Heart left ventricle (tissue), 13 donors: Measurements from ENCODE around the gene BICDL2.
"Not testable (repeated sequence)": the region's sequence is repeated elsewhere in the genome, so short reads cannot be mapped to it uniquely, and the experiment has no call there.

Experiments
- POLR2A ChIP-seq, 2 donors: fragments of 450-650 bp; IDR thresholded peaks; one replicate each; pipeline ENCODE4 v1.6.1; 2017; ENCODE audit warnings: antibody characterized with exemption in 2 of 2, mild to moderate bottlenecking in 2 of 2, moderate library complexity in 2 of 2
- TF ChIP-seq, protein P1 (sequence below), 12 donors: fragments of 200-600 bp; sonication (generic) in 4 of 12; IDR thresholded peaks; one replicate each; pipeline versions ENCODE4 v1.5.0 to v1.8.0; 2018 to 2022; ENCODE audit warnings: antibody characterized with exemption in 12 of 12, mild to moderate bottlenecking in 5 of 12
- donor health status: ischemic (EF 13 %, LVEDD 7.1; RV severe dilation, severe dysfunction).
- donor health status: DM: no; HTN: yes; CAD: no.
- donor health status: DM: no; HTN: no; CAD: no.
- donor health status: ischemic (EF 25% LVEDD 6.9; RV normal size, moderate dysfunction).
- donor health status: ischemic (EF 25% LVEDD 5.7; RV mildly dilated, moderate dysfunction).
- donor health status: ischemic (EF 35%, LVEDD 5.7; RV mildly dilated, moderate dysfunction).
- donor health status: nonischemic (EF 11% LVEDD 7.7; RV severe dilation, severe dysfunction).
- donor health status: DM: yes; HTN: yes; CAD: no.
- donor health status: PGD.
- donor health status: ischemic (EF 29% LVEDD 5.4; RV normal size, mild dysfunction).
- donor health status: nonischemic (EF 23%, LVEDD 6.1; RV moderate dilation, normal function).

DNA sequence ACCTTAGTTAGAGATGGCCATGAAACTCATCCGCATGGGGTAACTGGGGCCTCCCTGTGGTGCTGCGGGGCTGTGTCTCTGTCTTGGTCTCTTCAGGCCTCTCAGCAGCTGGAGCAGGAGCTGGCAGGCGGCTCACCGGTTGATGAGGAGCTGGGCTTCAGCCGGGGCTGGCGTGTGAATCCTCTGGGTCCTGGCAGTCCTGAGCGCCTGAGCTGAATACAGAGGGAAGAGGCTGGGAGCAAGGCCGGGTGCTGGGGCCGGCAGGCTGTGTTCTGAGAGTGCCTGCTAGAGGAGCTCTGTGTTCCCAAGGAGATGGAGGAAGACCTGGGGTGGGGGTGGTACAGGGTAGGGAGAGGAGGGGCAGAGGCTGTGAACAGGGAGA is 19.0 kb upstream of the BICDL2 start:
- TF ChIP-seq POLR2A (IDR thresholded peaks at IDR 0.05) = not testable (repeated sequence)
- TF ChIP-seq, protein P1, sequence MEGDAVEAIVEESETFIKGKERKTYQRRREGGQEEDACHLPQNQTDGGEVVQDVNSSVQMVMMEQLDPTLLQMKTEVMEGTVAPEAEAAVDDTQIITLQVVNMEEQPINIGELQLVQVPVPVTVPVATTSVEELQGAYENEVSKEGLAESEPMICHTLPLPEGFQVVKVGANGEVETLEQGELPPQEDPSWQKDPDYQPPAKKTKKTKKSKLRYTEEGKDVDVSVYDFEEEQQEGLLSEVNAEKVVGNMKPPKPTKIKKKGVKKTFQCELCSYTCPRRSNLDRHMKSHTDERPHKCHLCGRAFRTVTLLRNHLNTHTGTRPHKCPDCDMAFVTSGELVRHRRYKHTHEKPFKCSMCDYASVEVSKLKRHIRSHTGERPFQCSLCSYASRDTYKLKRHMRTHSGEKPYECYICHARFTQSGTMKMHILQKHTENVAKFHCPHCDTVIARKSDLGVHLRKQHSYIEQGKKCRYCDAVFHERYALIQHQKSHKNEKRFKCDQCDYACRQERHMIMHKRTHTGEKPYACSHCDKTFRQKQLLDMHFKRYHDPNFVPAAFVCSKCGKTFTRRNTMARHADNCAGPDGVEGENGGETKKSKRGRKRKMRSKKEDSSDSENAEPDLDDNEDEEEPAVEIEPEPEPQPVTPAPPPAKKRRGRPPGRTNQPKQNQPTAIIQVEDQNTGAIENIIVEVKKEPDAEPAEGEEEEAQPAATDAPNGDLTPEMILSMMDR (IDR thresholded peaks at IDR 0.05) = not testable (repeated sequence)
